Inferior parietal cortex (tissue), 1 donor: ENCODE measurements around the gene VBP1.
"Not testable (repeated sequence)": the region's sequence is repeated elsewhere in the genome, so short reads cannot be mapped to it uniquely, and the experiment has no call there.

Experiments
- DNase-seq: peaks from one replicate; pipeline ENCODE4 v3.0.0-alpha.2; 2016; ENCODE audit errors: extremely low spot score

VBP1 gene

GRCh38 chrX:155263854-155264628 lies 47.8 kb downstream of the VBP1 start, which contains the start of gene RAB39B:
Gene RAB39B, minus strand, starts transcription at chrX:155264491. Its CDS starts 203 bp downstream, at chrX:155264288.
- peak; percentile 47 for DNase-seq

- DNase-seq = no peak
These were observed 50.2 kb downstream of the VBP1 start for GRCh38 chrX:155266439-155266838.

GRCh38 chrX:155267995-155268394 lies 51.7 kb downstream of the VBP1 start:
- not testable (repeated sequence) for DNase-seq

- DNase-seq = no peak
These were observed 54.7 kb downstream of the VBP1 start for GRCh38 chrX:155270969-155271368.

GRCh38 chrX:155279873-155280272 lies 63.6 kb downstream of the VBP1 start:
- no peak for DNase-seq
